ENCODE data around the gene DPP4. TPM values are rescaled to one million over a fixed set of nuclear protein-coding genes. Genes with fewer than 3 reads are reported as not detected.
"Not testable (repeated sequence)": the region's sequence is repeated elsewhere in the genome, so short reads cannot be mapped to it uniquely, and the experiment has no call there.

DPP4 gene
- total RNA-seq, 1 donor from 2014 or later, result 0.49 TPM

GRCh38 chr2:162050513-162050961, 23.5 kb downstream of the DPP4 start:
- Histone ChIP-seq H4K20me1 (ENCODE audit: low read depth) (no peaks in the 10 kb centered on the region), H3K4me2 (no peak overlapping the region), H3F3A (ENCODE audit: low read depth) (no peaks in the 10 kb centered on the region), H2AFZ (replicated peaks) (peak overlapping the region; percentile 47), H3K79me2 (ENCODE audit: low read depth) (no peaks in the 10 kb centered on the region), H3K9me3 (ENCODE audit: low read depth) (no peaks in the 10 kb centered on the region), H3K4me1 (no peaks in the 10 kb centered on the region), H3K27me3 (no peaks in the 10 kb centered on the region), H3K9ac (no peak overlapping the region), H3K4me3 (no peak overlapping the region), H3K27ac (no peak overlapping the region), H3K36me3 (no peaks in the 10 kb centered on the region)
- H3K27me3 Mint-ChIP-seq (ENCODE audit: insufficient read depth, low read depth), result no peaks in the 10 kb centered on the region
- H3K4me1 Mint-ChIP-seq, result no peaks in the 10 kb centered on the region
- no peaks in the 10 kb centered on the region for H3K36me3 Mint-ChIP-seq
- no peak overlapping the region for H3K4me3 Mint-ChIP-seq
- H3K27ac Mint-ChIP-seq, result no peak overlapping the region
- H3K9me3 Mint-ChIP-seq, result no peaks in the 10 kb centered on the region
- no peak for DNase-seq (ENCODE audit: low spot score)
- TF ChIP-seq CTCF (IDR thresholded peaks at IDR 0.05), result no peak
- no peak for TF ChIP-seq EZH2 (IDR thresholded peaks at IDR 0.05)
- TF ChIP-seq EZH2phosphoT487 (IDR thresholded peaks at IDR 0.05), result no peak

- H3K79me2 ChIP-seq (ENCODE audit: low read depth); H3F3A ChIP-seq (ENCODE audit: low read depth); H3K36me3 Mint-ChIP-seq; H3K9ac ChIP-seq; H3K4me3 Mint-ChIP-seq; H3K27me3 Mint-ChIP-seq (ENCODE audit: insufficient read depth, low read depth); DNase-seq (ENCODE audit: low spot score); H3K4me1 ChIP-seq; H3K36me3 ChIP-seq; H2AFZ ChIP-seq (replicated peaks); H3K27me3 ChIP-seq; H3K4me2 ChIP-seq; H3K4me1 Mint-ChIP-seq; H4K20me1 ChIP-seq (ENCODE audit: low read depth); H3K27ac ChIP-seq; H3K9me3 Mint-ChIP-seq; H3K4me3 ChIP-seq; H3K9me3 ChIP-seq (ENCODE audit: low read depth); H3K27ac Mint-ChIP-seq: not testable (repeated sequence)
Observed at GRCh38 chr2:162049089-162049488, 24.9 kb downstream of the DPP4 start.

- H3K4me2 ChIP-seq, result no peak overlapping the region
- no peaks in the 10 kb centered on the region for H3K36me3 ChIP-seq
- no peak for DNase-seq (ENCODE audit: low spot score)
- H3K4me1 Mint-ChIP-seq, result no peaks in the 10 kb centered on the region
- H3K27ac Mint-ChIP-seq, result no peak overlapping the region
- H3K4me3 ChIP-seq, result no peak overlapping the region
- no peaks in the 10 kb centered on the region for H3F3A ChIP-seq (ENCODE audit: low read depth)
- TF ChIP-seq EZH2 (IDR thresholded peaks at IDR 0.05) (no peak), CTCF (IDR thresholded peaks at IDR 0.05) (no peak), EZH2phosphoT487 (IDR thresholded peaks at IDR 0.05) (no peak)
- H3K27me3 ChIP-seq, result no peaks in the 10 kb centered on the region
- no peaks in the 10 kb centered on the region for H3K9me3 Mint-ChIP-seq
- no peak overlapping the region for H3K9ac ChIP-seq
- H2AFZ ChIP-seq (replicated peaks), result no peak overlapping the region
- no peaks in the 10 kb centered on the region for H3K36me3 Mint-ChIP-seq
- H3K79me2 ChIP-seq (ENCODE audit: low read depth), result no peaks in the 10 kb centered on the region
- H3K27ac ChIP-seq, result no peak overlapping the region
- H3K4me3 Mint-ChIP-seq, result no peak overlapping the region
- no peaks in the 10 kb centered on the region for H3K27me3 Mint-ChIP-seq (ENCODE audit: insufficient read depth, low read depth)
- no peaks in the 10 kb centered on the region for H3K4me1 ChIP-seq
- H3K9me3 ChIP-seq (ENCODE audit: low read depth), result no peaks in the 10 kb centered on the region
- H4K20me1 ChIP-seq (ENCODE audit: low read depth), result no peaks in the 10 kb centered on the region
Observed at GRCh38 chr2:162044586-162044985, 29.4 kb downstream of the DPP4 start.

GRCh38 chr2:162043132-162043531, 30.9 kb downstream of the DPP4 start:
- no peak overlapping the region for H3K9ac ChIP-seq

More at GRCh38 chr2:162043132-162043531, 30.9 kb downstream of the DPP4 start:
- no peaks in the 10 kb centered on the region for H3K9me3 Mint-ChIP-seq
- H3K9me3 ChIP-seq (ENCODE audit: low read depth), result no peaks in the 10 kb centered on the region
- no peak overlapping the region for H3K4me3 Mint-ChIP-seq
- no peaks in the 10 kb centered on the region for H3K27me3 ChIP-seq
- no peak overlapping the region for H3K4me2 ChIP-seq
- no peaks in the 10 kb centered on the region for H3K4me1 Mint-ChIP-seq
- no peaks in the 10 kb centered on the region for H3K36me3 ChIP-seq
- H3K27ac Mint-ChIP-seq, result no peak overlapping the region
- no peak for DNase-seq (ENCODE audit: low spot score)
- no peaks in the 10 kb centered on the region for H3K36me3 Mint-ChIP-seq
- H3K4me1 ChIP-seq, result peaks cover 2% of the 10 kb centered on the region
- no peaks in the 10 kb centered on the region for H4K20me1 ChIP-seq (ENCODE audit: low read depth)
- no peaks in the 10 kb centered on the region for H3F3A ChIP-seq (ENCODE audit: low read depth)
- no peaks in the 10 kb centered on the region for H3K79me2 ChIP-seq (ENCODE audit: low read depth)
- H2AFZ ChIP-seq (replicated peaks), result no peak overlapping the region
- TF ChIP-seq EZH2phosphoT487 (IDR thresholded peaks at IDR 0.05) (no peak), CTCF (IDR thresholded peaks at IDR 0.05) (no peak), EZH2 (IDR thresholded peaks at IDR 0.05) (no peak)
- no peaks in the 10 kb centered on the region for H3K27me3 Mint-ChIP-seq (ENCODE audit: insufficient read depth, low read depth)
- H3K27ac ChIP-seq, result no peak overlapping the region
- H3K4me3 ChIP-seq, result no peak overlapping the region

All from neural progenitor cell (in vitro differentiated cells).